ENCODE measurements around the gene SPG21.

SPG21 gene

GRCh38 chr15:64942356-64942755, 47.4 kb downstream of the SPG21 start:
- no peaks in the 10 kb centered on the region for H3K4me1 ChIP-seq (ENCODE audit: control insufficient read depth, insufficient read depth, low read length)
- no peaks in the 10 kb centered on the region for H3K9me3 ChIP-seq (ENCODE audit: control insufficient read depth, insufficient read depth, low read depth, low read length)
- no peaks in the 10 kb centered on the region for H3K36me3 ChIP-seq (ENCODE audit: control insufficient read depth in 2 of 2, insufficient read depth in 1 of 2, low read length in 2 of 2)
- TF ChIP-seq ZSCAN16 (tag by site-specific recombination; IDR thresholded peaks at IDR 0.05) = no peak
- TF ChIP-seq ZNF26 (tag by site-specific recombination; IDR thresholded peaks at IDR 0.05) = no peak
- no peak for TF ChIP-seq ZNF223 (tag by site-specific recombination; IDR thresholded peaks at IDR 0.05)
- no peak overlapping the region for H3K27ac ChIP-seq (ENCODE audit: extremely low read depth, low read depth, low read length)
- POLR2A ChIA-PET = no interaction called here
- no peak overlapping the region for H3K4me3 ChIP-seq (ENCODE audit: low read depth, low read length)
- CTCF ChIA-PET = interaction anchor here (0.6 to 0.7 kb wide), 2 partner anchors 30 to 336 kb away, joined by 3 to 4 read pairs; no protein-coding TSS in a partner anchor

- no peak overlapping the region for H3K4me3 ChIP-seq (ENCODE audit: low read depth, low read length)
- H3K27ac ChIP-seq (ENCODE audit: extremely low read depth, low read depth, low read length) = no peak overlapping the region
- POLR2A ChIA-PET = no interaction called here
- no peaks in the 10 kb centered on the region for H3K36me3 ChIP-seq (ENCODE audit: control insufficient read depth in 2 of 2, insufficient read depth in 1 of 2, low read length in 2 of 2)
- CTCF ChIA-PET = interaction anchor here (0.7 kb wide), 1 partner anchor 21 kb away, joined by 3 read pairs; no protein-coding TSS in a partner anchor
- H3K4me1 ChIP-seq (ENCODE audit: control insufficient read depth, insufficient read depth, low read length) = no peaks in the 10 kb centered on the region
- no peaks in the 10 kb centered on the region for H3K9me3 ChIP-seq (ENCODE audit: control insufficient read depth, insufficient read depth, low read depth, low read length)
- TF ChIP-seq KLF8 (tag by site-specific recombination; IDR thresholded peaks at IDR 0.05) (peak; percentile 62; the same call in 1 of the 2 replicates), PRDM10 (tag by site-specific recombination; IDR thresholded peaks at IDR 0.05) (peak; percentile 44; the same call in 1 of the 2 replicates), ZNF416 (tag by site-specific recombination; IDR thresholded peaks at IDR 0.05) (no peak), ZNF366 (tag by site-specific recombination; conservative IDR thresholded peaks at IDR 0.05) (0 out of 2 replicates have a peak, but pooled peaks have one; percentile 23)
Observed at GRCh38 chr15:64938192-64938591, 51.5 kb downstream of the SPG21 start.

- no peaks in the 10 kb centered on the region for H3K4me1 ChIP-seq (ENCODE audit: control insufficient read depth, insufficient read depth, low read length)
- ChIA-PET POLR2A (interaction anchor here (0.6 kb wide), 1 partner anchor 391 kb away, joined by 9 read pairs; no protein-coding TSS in a partner anchor), CTCF (no interaction called here)
- no peak overlapping the region for H3K4me3 ChIP-seq (ENCODE audit: low read depth, low read length)
- no peaks in the 10 kb centered on the region for H3K9me3 ChIP-seq (ENCODE audit: control insufficient read depth, insufficient read depth, low read depth, low read length)
- H3K27ac ChIP-seq (ENCODE audit: extremely low read depth, low read depth, low read length) = no peak overlapping the region
- no peaks in the 10 kb centered on the region for H3K36me3 ChIP-seq (ENCODE audit: control insufficient read depth in 2 of 2, insufficient read depth in 1 of 2, low read length in 2 of 2)
- no peak for TF ChIP-seq MZF1 (tag by site-specific recombination; IDR thresholded peaks at IDR 0.05; ENCODE audit: borderline replicate concordance)
- TF ChIP-seq ZBTB7A (tag by site-specific recombination; IDR thresholded peaks at IDR 0.05; ENCODE audit: low read depth) = no peak
- TF ChIP-seq AEBP2 (tag by site-specific recombination; IDR thresholded peaks at IDR 0.05; ENCODE audit: borderline replicate concordance) = no peak
- no peak for TF ChIP-seq KLF16 (tag by site-specific recombination; IDR thresholded peaks at IDR 0.05)
- TF ChIP-seq SP3 (tag by site-specific recombination; IDR thresholded peaks at IDR 0.05) = no peak
- no peak for TF ChIP-seq MYNN (tag by site-specific recombination; IDR thresholded peaks at IDR 0.05; ENCODE audit: borderline replicate concordance)
- no peak for TF ChIP-seq ZNF624 (tag by site-specific recombination; IDR thresholded peaks at IDR 0.05)
- no peak for TF ChIP-seq ZNF2 (tag by site-specific recombination; IDR thresholded peaks at IDR 0.05)
- no peak for TF ChIP-seq ZNF354C (tag by site-specific recombination; IDR thresholded peaks at IDR 0.05; ENCODE audit: borderline replicate concordance, low read depth)
Observed at GRCh38 chr15:64934023-64934422, 55.7 kb downstream of the SPG21 start.
